Fibroblast of peridontal ligament (primary cell): Measurements from ENCODE around the gene PYGM.

Source experiments
- DNase-seq: peaks from one replicate; pipeline ENCODE4 v3.0.0-alpha.2; 2010; ENCODE audit errors: extremely low read depth

Gene PYGM

GRCh38 chr11:64791781-64792291, 32.1 kb upstream of the PYGM start:
- no peak for DNase-seq

- DNase-seq = no peak
Measured at GRCh38 chr11:64790205-64791095, 30.7 kb upstream of the PYGM start.

- no peak for DNase-seq
Measured at GRCh38 chr11:64789331-64790204, 29.8 kb upstream of the PYGM start.

- DNase-seq = no peak
Measured at GRCh38 chr11:64788321-64789215, 28.8 kb upstream of the PYGM start.

- peak; percentile 45 for DNase-seq
Measured at GRCh38 chr11:64787526-64788320, 27.9 kb upstream of the PYGM start.

GRCh38 chr11:64786308-64786707, 26.5 kb upstream of the PYGM start:
- no peak for DNase-seq

GRCh38 chr11:64784813-64785581, 25.2 kb upstream of the PYGM start:
- no peak for DNase-seq

- peak; percentile 100 for DNase-seq
Measured at GRCh38 chr11:64778473-64779298, 18.9 kb upstream of the PYGM start, which contains the start of gene SF1. TSS of gene SF1 (minus strand) at chr11:64778542. CDS start at chr11:64778392, 150 bp downstream.

GRCh38 chr11:64778223-64778472, 18.4 kb upstream of the PYGM start:
- DNase-seq = no peak

GRCh38 chr11:64777449-64778222, 17.9 kb upstream of the PYGM start:
- peak; percentile 77 for DNase-seq

- DNase-seq = no peak
Measured at GRCh38 chr11:64776875-64777274, 17.1 kb upstream of the PYGM start.

GRCh38 chr11:64776425-64776824, 16.7 kb upstream of the PYGM start:
- no peak for DNase-seq

- DNase-seq = no peak
Measured at GRCh38 chr11:64774144-64774543, 14.4 kb upstream of the PYGM start.

- DNase-seq = no peak
Measured at GRCh38 chr11:64772303-64773018, 12.7 kb upstream of the PYGM start.

GRCh38 chr11:64771861-64772260, 12.1 kb upstream of the PYGM start:
- no peak for DNase-seq

GRCh38 chr11:64770120-64770519, 10.3 kb upstream of the PYGM start:
- DNase-seq = no peak

GRCh38 chr11:64769283-64769682, 9.5 kb upstream of the PYGM start:
- no peak for DNase-seq

- DNase-seq = no peak
Measured at GRCh38 chr11:64768300-64768694, 8.5 kb upstream of the PYGM start.
